Activated CD8-positive, alpha-beta memory T cell treated with anti-CD3 and anti-CD28 coated beads for 36 hours (primary cell): Measurements from ENCODE around the gene SLC1A1. TPM values are rescaled to one million over a fixed set of nuclear protein-coding genes. Genes with fewer than 3 reads are reported as not detected.

Source experiments
- CTCF ChIA-PET: fragments of 350-600 bp; sonication (Branson Sonifier 250); formaldehyde crosslinking; loops from one replicate; lab custom pipeline; 2021; ENCODE audit warnings: antibody characterized with exemption; lab: Charles Lee
- POLR2A ChIA-PET: fragments of 350-600 bp; sonication (Branson Sonifier 250); formaldehyde crosslinking; loops from one replicate; lab custom pipeline; 2021; ENCODE audit warnings: antibody characterized with exemption; lab: Charles Lee
- total RNA-seq, 2 experiments: library from RNA; stranded (reverse); gene quantifications; one replicate each; pipeline ENCODE4 v1.2.3, GENCODE V29; 2021

Gene SLC1A1
- total RNA-seq, 2 experiments from 2014 or later = 0.13 to 0.17 TPM

DNA sequence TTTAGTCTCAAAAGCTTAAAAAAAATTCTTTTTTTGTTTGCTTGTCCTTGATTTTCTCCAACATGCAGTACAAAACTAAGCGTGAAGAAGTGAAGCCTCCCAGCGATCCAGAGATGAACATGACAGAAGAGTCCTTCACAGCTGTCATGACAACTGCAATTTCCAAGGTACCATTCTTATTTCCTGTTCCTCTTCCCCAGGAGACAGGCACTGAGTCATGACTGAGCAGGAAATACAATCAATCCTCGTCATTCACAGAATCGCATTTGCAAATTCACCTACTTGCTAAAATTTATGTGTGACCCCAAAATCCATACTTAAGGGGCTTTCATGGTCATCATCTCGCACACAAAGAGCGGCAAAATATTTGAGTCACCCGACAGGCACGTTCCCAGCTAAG is 77.3 kb downstream of the SLC1A1 start:
- POLR2A ChIA-PET = interaction anchor here (0.7 kb wide), 1 partner anchor 1448 kb away, joined by 3 read pairs; the partner anchor contains the start of gene RANBP6
- CTCF ChIA-PET = interaction anchor here (0.7 kb wide), 1 partner anchor 237 kb away, joined by 4 read pairs; no protein-coding TSS in a partner anchor

- CTCF ChIA-PET = no interaction called here
Observed at GRCh38 chr9:4569101-4569500, 78.8 kb downstream of the SLC1A1 start.

GRCh38 chr9:4572184-4572826 is 82.0 kb downstream of the SLC1A1 start:
- ChIA-PET CTCF (interaction anchor here (0.5 kb wide), 1 partner anchor 204 kb away, joined by 3 read pairs; no protein-coding TSS in a partner anchor), POLR2A (no interaction called here)

More at GRCh38 chr9:4569101-4569500, 78.8 kb downstream of the SLC1A1 start:
- POLR2A ChIA-PET = no interaction called here

- POLR2A ChIA-PET = no interaction called here
Observed at GRCh38 chr9:4573176-4573575, 82.9 kb downstream of the SLC1A1 start.

GRCh38 chr9:4573634-4574389 is 83.5 kb downstream of the SLC1A1 start:
- POLR2A ChIA-PET = no interaction called here
- CTCF ChIA-PET = no interaction called here

More at GRCh38 chr9:4573176-4573575, 82.9 kb downstream of the SLC1A1 start:
- CTCF ChIA-PET = no interaction called here

GRCh38 chr9:4574657-4575243 is 84.5 kb downstream of the SLC1A1 start:
- CTCF ChIA-PET = no interaction called here

GRCh38 chr9:4575997-4576396 is 85.7 kb downstream of the SLC1A1 start:
- ChIA-PET POLR2A (no interaction called here), CTCF (no interaction called here)

More at GRCh38 chr9:4574657-4575243, 84.5 kb downstream of the SLC1A1 start:
- POLR2A ChIA-PET = no interaction called here

- ChIA-PET CTCF (no interaction called here), POLR2A (no interaction called here)
Observed at GRCh38 chr9:4576448-4576847, 86.2 kb downstream of the SLC1A1 start.

- ChIA-PET CTCF (no interaction called here), POLR2A (no interaction called here)
Observed at GRCh38 chr9:4579001-4579400, 88.7 kb downstream of the SLC1A1 start.

GRCh38 chr9:4581035-4581760 is 90.9 kb downstream of the SLC1A1 start:
- CTCF ChIA-PET = interaction anchor here (0.6 kb wide), 1 partner anchor 41 kb away, joined by 4 read pairs; no protein-coding TSS in a partner anchor

GRCh38 chr9:4581861-4582565 is 91.7 kb downstream of the SLC1A1 start:
- ChIA-PET POLR2A (no interaction called here), CTCF (no interaction called here)

More at GRCh38 chr9:4581035-4581760, 90.9 kb downstream of the SLC1A1 start:
- POLR2A ChIA-PET = no interaction called here

- CTCF ChIA-PET = no interaction called here
- POLR2A ChIA-PET = no interaction called here
Observed at GRCh38 chr9:4583001-4583400, 92.7 kb downstream of the SLC1A1 start.

DNA sequence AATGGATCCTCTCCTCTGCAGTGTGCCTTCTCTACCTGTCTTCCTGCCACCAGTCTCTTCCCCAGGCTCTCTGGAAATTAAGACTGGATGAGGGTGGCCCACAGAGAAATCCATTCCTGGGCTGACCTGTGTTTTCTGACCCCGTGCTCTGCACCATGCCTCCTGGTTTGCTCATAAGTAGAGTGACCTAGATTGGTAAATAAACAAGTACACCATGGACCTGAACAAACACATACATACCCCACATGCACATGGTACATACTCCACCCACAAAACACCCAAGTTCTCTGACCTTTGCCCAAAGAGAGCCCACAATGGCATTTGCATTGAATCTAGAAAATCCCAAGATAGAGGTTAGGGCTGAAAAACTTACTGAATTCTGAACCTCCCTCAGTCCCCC is 94.4 kb downstream of the SLC1A1 start:
- CTCF ChIA-PET = no interaction called here
- POLR2A ChIA-PET = no interaction called here

GRCh38 chr9:4585135-4585534 is 94.9 kb downstream of the SLC1A1 start:
- POLR2A ChIA-PET = no interaction called here
- CTCF ChIA-PET = no interaction called here

- ChIA-PET POLR2A (no interaction called here), CTCF (interaction anchor here (0.6 kb wide), 1 partner anchor 13 kb away, joined by 3 read pairs; no protein-coding TSS in a partner anchor)
Observed at GRCh38 chr9:4588721-4589120, 98.5 kb downstream of the SLC1A1 start.

GRCh38 chr9:4590430-4591122 is 100.3 kb downstream of the SLC1A1 start:
- POLR2A ChIA-PET = no interaction called here
- CTCF ChIA-PET = no interaction called here

DNA sequence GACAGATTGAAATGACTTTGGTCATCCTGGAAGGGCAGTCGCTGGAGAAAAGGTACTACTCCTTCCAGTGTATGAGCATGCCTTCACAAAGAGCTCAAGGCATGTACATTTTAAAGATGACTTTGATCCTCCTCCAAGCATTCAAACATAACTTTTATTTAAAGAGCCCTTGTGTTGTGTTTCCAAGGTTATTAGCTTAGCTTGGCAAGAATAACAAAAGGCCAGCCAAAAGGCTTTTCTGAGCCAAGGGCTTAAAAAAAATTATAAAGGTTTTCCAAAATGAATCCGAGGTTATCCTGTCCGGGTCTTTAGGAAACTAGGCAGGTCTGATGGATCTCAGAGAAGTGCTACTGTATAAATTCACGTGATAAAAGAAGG is 100.8 kb downstream of the SLC1A1 start:
- POLR2A ChIA-PET = no interaction called here
- CTCF ChIA-PET = no interaction called here

GRCh38 chr9:4592295-4592694 is 102.0 kb downstream of the SLC1A1 start:
- POLR2A ChIA-PET = no interaction called here
- CTCF ChIA-PET = no interaction called here
